Activated CD4-positive, alpha-beta T cell treated with anti-CD3 and anti-CD28 coated beads, Interleukin-2, Interleukin-6, amounts not matched to agents 100 ng/mL and 50 ng/mL, durations not matched to agents 16 hours and 8 hours (primary cell): Measurements from ENCODE around the gene KCNH4.

Experiments
- DNase-seq: peaks from one replicate; pipeline ENCODE4 v3.0.0-alpha.2; 2020

KCNH4 gene

DNA sequence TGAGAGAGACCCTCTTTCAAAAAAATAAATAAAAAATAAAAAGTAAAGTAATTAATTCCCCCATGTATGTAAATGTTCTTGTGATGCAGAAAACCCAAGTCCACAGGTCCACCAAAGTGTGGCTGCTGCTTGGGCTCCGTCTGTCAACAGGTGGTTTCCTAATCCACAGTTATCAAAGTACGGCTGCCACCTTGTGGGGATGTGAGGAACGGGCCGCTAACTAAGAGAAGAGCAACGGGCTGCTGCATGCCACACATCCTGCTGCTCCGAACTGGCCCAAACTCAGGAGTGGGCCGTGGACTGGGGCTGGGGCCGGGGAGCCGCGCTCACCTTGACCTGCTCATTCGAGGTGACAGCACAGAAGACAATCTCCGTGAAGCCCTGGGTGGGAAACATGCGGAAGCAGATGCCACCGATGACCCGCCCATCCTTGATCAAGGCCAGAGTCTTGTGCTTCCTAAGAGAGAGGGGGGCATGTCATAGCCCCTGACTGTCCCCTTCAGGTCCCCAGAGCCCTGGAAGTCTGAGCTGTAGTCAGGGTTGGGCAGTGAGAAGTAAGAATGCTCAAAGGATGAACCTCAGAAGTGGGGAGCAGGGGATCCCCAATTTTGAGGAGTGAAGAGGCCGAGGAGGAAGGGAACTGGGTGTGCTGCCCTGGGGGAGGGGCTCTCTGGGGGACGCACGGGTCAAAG lies 64.1 kb downstream of the KCNH4 start:
- DNase-seq = peak; percentile 87

DNA sequence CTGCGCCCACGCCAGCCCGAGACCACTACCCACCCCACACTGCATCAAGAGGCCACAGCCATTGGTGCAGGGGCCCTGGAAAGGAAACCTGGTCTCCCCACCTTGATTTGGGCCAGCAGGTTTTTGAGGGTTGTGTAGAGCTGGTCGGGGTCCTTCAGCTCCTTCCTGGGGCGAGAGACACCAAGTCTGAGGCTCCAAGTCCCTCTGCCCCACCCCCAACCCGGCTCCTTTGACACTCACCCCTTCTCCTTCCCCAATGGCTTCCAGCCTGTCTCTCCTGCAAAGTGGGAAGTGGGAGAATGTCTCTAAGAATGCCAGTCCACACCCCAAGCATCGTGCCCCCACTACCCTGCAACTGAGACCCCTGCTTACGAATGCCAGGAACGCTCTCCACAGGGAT lies 66.8 kb downstream of the KCNH4 start:
- DNase-seq = no peak

DNA sequence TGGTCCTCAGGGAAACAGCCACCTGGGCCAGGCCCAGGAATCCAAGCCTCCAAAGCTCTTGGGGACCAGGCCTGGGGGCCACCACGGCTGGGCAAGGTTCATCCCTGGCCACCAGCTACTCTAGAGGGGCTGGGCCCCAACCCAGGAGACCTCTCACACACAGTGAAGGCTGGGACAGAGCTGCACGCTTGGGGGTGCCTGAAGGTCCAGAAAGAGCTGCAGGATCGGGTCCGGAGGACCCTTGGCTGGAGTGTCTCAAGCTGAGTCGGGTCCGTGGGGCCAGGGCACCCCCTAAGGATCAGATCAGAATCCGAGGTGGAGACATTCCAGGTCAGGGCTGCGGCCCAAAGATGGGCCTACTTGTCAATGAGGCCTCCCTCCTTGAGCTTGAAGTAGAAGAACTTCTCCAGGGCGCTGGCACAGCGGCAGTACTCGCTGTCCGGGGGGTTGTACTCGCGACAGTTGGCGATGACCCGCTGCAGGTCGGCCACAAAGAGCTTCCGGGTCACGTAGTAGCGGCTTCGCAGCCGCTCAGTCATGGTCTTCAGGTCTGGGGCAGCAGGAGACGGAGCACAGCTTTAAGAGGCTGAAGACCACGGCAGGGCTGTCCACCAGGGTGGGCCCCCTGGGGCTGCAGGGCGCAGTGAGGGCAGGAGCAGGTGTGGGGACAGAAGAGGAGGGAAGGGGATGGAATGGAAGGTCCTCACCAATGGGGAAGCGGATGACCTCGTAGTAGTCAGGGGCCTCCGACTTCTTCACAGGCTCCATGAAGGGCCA lies 67.5 kb downstream of the KCNH4 start:
- no peak for DNase-seq

DNA sequence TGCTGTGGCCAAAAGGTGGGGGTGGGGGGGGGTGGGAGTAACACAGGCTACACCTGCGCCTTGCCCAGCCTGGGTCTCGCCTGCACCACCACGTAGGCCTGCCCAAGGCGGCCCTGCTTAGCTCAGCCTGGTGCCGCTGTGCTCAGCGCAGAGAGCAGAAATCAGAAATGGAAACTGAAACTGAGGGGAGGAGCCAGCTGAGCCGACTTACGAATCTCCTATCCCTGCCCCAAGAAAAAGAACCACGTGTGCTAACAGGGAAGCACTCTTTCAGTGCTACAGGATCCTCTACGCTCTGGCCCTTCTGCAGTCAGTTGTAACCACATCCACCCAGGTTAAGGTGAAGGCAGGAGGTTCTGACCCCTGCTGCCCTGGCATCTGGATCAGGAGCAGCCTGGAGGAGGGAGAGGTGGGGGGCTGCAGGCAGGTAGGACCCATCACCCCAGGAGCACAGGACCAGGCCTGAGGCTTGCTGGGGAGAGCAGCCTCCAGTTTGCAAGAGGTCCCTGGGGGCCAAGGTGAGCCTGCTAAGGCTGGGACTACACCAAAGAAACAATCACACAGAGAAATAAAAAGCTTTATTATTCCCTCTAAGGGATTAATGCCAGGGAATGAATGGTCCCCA lies 68.3 kb downstream of the KCNH4 start, which contains the start of gene DHX58:
DHX58 (minus strand) TSS at position 163 of the 625 bp plus-strand sequence. CDS start 822 bp downstream, outside the sequence.
- DNase-seq = peak; percentile 92

DNA sequence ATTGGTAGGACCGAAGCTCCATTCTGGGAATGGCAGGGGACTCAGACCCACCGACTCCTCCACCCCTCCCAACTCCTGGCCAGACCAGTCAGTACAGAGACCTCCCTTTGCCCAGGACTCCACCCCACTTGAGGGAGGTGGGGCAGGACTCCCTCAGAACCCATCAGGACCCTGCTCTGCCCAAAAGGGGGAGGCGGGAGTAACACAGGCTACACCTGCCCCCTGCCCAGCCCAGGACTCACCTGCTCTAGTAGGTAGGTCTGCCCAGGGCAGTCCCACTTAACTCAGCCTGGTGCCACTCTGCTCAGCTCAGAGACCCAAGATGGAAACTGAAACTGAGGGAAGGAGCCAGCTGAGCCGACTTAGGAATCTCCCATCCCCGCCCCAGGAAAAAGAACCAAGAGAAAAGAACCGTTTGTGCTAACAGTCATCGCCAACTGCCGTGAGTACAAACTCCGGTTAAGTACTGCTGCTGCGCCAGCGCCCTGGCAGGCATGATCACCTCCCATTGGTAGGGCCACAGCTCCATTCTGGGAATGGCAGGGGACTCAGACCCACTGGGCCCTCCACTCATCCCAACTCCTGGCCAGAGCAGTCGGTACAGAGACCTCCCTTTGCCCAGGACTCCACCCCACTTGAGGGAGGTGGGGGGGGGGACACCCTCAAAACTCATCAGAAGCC lies 68.9 kb downstream of the KCNH4 start:
- DNase-seq = peak; percentile 37

DNA sequence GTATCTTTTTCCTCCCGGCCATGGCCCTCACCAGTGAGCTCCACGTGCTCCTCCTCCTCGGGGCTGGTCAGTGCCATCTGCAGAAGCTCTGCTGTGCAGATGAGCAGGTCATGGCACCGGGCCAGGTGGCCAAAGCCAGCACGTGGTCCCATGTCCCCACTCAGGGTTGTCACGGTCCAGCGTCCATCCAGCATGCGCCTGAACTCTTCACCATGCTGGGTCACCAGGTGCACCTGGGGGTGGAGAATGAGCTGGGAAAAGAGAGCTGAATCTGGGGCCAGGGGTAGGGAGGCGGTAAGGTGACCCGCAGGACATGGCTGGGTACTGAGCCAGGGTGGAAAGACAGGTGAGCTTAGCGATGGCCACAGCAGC lies 69.7 kb downstream of the KCNH4 start:
- DNase-seq = no peak

DNA sequence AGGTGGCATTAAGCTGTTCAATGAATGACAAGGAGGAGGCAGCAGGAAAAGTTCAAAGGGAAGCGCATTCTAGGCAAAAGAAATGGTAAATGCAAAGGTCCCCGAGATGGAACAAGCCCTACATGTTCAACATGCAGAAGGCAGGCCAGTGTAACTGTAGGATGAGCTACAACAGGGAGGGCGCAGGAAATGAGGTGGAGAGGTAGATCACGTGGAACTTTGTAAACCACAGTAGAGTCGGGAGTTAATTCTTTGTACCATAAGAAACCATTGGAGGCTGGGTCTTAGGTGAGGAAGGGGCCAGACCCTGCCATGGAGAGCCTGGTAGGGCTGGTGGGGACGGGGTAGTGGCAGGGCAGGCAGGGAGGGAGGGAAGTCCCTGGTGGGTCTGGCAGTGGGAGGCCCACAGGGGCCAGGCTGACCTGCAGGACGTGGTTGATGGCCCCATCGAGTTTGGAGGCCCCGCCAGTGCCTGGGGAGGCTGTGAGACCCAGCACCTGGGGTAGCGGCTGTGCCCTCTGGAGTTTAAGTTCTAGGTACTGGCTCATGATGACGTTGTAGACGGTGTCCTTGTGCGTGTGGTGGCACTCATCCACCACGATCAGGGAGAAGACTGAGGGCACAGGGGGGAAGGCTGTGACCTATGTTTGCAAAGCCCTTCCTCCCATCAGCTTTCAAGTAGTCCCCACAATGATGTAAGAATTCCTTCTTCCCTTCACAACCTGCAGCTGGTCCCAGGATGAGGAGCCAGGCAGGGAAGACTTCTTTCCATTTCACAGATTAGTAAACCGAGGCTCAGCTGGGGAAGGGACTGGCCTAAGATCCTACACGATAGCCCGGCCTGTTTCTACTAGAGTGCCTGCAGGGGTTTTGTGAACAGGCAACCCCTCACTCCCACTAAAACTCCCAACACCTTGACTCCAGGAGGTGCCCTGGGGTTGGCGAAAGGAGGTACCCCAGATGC lies 70.4 kb downstream of the KCNH4 start:
- DNase-seq = no peak

DNA sequence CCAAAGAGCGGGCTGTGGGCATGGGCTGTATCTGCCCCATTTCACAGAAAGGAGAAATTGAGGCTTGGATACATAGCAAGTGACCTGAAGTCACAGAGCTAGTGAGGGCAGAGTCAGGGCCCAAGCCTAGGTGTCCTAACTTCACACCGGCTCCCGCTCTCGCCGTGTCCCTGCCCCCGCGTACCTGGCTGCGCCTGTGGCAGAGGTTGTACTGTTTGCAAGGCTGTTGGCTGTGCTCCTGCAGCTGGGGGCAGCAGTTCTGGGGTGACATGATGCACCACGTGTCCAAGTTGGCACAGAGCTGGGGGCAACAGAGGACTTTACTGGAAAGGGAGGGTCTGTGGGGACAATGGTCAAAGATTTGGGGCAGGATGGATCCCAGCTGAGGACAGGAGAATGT lies 71.9 kb downstream of the KCNH4 start:
- DNase-seq = no peak

DNA sequence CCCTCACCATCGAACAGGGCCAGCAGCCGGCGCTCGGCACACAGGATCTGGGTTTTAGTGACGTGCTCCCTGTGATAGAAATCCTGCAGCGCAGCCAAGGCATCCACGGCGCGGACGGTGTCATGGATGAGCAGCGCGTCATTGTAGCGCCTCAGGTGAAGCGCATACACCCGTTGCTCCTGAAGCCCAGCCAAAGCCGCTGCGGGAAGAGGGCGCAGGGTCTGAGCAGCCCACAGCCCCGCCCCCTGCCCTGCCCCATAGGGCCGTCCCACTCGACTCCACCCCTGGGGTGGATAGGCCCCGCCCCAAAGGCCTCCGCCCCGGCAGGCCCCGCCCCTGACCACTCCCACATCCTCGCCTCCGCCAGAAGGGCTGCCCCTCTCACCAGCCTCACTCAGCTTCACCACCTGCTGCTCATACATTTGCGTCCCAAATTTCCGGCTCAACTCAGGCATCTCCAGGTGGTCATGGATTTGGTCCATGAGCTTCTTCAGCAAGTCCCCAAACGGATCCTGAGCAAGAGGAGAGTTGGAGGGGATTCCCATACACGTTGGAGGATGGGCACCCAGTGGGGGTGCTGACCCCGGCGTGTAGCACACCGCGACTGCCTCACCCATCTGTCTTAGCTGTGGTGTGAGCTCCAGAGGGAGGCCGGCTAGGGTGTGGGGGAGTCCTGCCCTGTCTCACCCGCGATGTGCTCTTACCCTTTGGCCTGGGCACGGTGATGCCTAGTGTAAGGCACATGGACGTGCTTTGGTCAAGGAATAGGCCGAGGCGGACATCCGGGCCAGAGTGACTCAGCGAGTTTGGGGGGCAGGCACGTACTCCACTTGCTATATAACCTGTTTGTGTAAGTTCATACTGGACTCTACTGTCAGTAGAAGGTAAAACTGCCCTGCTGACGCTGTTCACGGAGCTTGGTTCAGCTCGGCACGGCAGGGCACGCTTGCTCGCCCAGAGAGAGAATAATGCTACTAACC lies 73.1 kb downstream of the KCNH4 start:
- peak; percentile 95 for DNase-seq

DNA sequence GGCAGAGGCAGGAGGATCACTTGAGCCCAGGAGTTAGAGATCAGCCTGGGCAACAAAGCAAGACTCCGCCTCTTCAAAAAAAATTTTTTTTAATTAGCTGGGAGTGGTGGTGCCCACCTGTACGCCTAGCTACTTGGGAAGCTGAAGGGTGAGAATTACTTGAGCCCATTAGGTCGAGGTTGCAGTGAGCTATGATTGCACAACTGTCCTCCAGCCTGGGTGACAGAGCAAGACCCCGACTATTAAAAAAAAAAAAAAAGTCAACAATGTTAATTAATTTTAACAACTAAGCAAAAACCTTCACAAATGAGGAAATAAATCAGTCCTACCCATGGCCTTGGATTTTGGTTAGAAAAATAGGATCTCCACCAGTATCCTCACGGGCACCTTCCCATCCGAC lies 73.8 kb downstream of the KCNH4 start:
- no peak for DNase-seq
